SK-N-SH (cell line): ENCODE data around the gene ATP6V0C.

ENCODE experiments used
- FOSL2 ChIP-seq: IDR thresholded peaks from 2 replicates; pipeline ENCODE4 v1.4.0; 2012; ENCODE audit warnings: low read depth, mild to moderate bottlenecking, moderate library complexity, borderline replicate concordance
- JUND ChIP-seq: IDR thresholded peaks from 2 replicates; pipeline ENCODE4 v1.4.0; 2012
- NRF1 ChIP-seq: IDR thresholded peaks from 2 replicates; pipeline ENCODE4 v1.6.1; 2012; ENCODE audit warnings: low read depth, mild to moderate bottlenecking, low read length
- RAD21 ChIP-seq: IDR thresholded peaks from 2 replicates; pipeline ENCODE4 v1.6.1; 2012; ENCODE audit warnings: mild to moderate bottlenecking, low read length
- TF ChIP-seq, protein P1 (sequence below): IDR thresholded peaks from 2 replicates; pipeline ENCODE4 v1.4.0; 2012; ENCODE audit warnings: low read depth, borderline replicate concordance
- TF ChIP-seq, protein P2 (sequence below): fragments of 200-600 bp; sonication (generic); IDR thresholded peaks from 2 replicates; pipeline ENCODE4 v1.6.1; 2017; ENCODE audit warnings: antibody characterized with exemption, mild to moderate bottlenecking, moderate library complexity

DNA sequence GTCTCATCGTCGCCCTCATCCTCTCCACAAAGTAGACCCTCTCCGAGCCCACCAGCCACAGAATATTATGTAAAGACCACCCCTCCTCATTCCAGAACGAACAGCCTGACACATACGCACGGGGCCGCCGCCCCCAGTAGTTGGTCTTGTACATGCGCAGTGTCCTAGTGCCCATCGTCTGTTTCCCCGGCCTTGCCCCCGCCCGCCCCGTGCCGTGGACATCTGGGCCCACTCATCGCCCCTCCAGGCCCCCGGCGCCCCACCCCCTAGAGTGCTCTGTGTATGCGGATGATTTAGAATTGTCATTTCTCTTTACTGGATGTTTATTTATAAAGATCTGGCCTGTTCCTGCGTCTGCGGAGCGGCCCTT lies 5.9 kb downstream of the ATP6V0C start:
- no peak for TF ChIP-seq NRF1
- TF ChIP-seq, protein P1, sequence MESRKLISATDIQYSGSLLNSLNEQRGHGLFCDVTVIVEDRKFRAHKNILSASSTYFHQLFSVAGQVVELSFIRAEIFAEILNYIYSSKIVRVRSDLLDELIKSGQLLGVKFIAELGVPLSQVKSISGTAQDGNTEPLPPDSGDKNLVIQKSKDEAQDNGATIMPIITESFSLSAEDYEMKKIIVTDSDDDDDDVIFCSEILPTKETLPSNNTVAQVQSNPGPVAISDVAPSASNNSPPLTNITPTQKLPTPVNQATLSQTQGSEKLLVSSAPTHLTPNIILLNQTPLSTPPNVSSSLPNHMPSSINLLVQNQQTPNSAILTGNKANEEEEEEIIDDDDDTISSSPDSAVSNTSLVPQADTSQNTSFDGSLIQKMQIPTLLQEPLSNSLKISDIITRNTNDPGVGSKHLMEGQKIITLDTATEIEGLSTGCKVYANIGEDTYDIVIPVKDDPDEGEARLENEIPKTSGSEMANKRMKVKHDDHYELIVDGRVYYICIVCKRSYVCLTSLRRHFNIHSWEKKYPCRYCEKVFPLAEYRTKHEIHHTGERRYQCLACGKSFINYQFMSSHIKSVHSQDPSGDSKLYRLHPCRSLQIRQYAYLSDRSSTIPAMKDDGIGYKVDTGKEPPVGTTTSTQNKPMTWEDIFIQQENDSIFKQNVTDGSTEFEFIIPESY: no peak
- TF ChIP-seq, protein P2, sequence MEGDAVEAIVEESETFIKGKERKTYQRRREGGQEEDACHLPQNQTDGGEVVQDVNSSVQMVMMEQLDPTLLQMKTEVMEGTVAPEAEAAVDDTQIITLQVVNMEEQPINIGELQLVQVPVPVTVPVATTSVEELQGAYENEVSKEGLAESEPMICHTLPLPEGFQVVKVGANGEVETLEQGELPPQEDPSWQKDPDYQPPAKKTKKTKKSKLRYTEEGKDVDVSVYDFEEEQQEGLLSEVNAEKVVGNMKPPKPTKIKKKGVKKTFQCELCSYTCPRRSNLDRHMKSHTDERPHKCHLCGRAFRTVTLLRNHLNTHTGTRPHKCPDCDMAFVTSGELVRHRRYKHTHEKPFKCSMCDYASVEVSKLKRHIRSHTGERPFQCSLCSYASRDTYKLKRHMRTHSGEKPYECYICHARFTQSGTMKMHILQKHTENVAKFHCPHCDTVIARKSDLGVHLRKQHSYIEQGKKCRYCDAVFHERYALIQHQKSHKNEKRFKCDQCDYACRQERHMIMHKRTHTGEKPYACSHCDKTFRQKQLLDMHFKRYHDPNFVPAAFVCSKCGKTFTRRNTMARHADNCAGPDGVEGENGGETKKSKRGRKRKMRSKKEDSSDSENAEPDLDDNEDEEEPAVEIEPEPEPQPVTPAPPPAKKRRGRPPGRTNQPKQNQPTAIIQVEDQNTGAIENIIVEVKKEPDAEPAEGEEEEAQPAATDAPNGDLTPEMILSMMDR: no peak
- no peak for TF ChIP-seq JUND
- TF ChIP-seq FOSL2: no peak
- TF ChIP-seq RAD21: no peak
